ENCODE data around the gene LONP2. TPM values are rescaled to one million over a fixed set of nuclear protein-coding genes. Genes with fewer than 3 reads are reported as not detected.

LONP2 gene
- total RNA-seq, 1 donor from 2014 or later, result 50.7 TPM

GRCh38 chr16:48405153-48405552, 161.1 kb downstream of the LONP2 start:
- peaks cover 16% of the 10 kb centered on the region for H3K4me1 ChIP-seq (ENCODE audit: insufficient read depth, low read length)
- no peak overlapping the region for H3K27ac ChIP-seq (ENCODE audit: low read depth, low read length)
- no peak for DNase-seq (ENCODE audit: low read depth)
- H3K27ac Mint-ChIP-seq (ENCODE audit: unreplicated experiment), result no peak overlapping the region
- no peaks in the 10 kb centered on the region for H3K79me2 ChIP-seq (ENCODE audit: insufficient read depth, low read length)
- H3K36me3 Mint-ChIP-seq (ENCODE audit: low read depth, unreplicated experiment), result no peaks in the 10 kb centered on the region
- H3K27me3 ChIP-seq (ENCODE audit: insufficient read depth, low read length), result peaks cover 2% of the 10 kb centered on the region
- H4K20me1 ChIP-seq (ENCODE audit: insufficient read depth, low read length), result no peaks in the 10 kb centered on the region
- no peaks in the 10 kb centered on the region for H3K9me3 ChIP-seq (ENCODE audit: insufficient read depth, low read depth, low read length)
- TF ChIP-seq EZH2 (IDR thresholded peaks at IDR 0.05; ENCODE audit: insufficient read depth, low read length), result no peak
- H3K4me3 ChIP-seq (ENCODE audit: insufficient read depth, low read depth, low read length), result no peak overlapping the region
- no peak for FAIRE-seq
- no peak overlapping the region for H3K4me3 Mint-ChIP-seq (ENCODE audit: unreplicated experiment)
- no peak overlapping the region for H2AFZ ChIP-seq (ENCODE audit: low read depth, low read length)
- H3K4me2 ChIP-seq (ENCODE audit: low read length), result no peak overlapping the region
- no peaks in the 10 kb centered on the region for H3K9me3 Mint-ChIP-seq (ENCODE audit: unreplicated experiment)
- H3K36me3 ChIP-seq (ENCODE audit: insufficient read depth, low read length), result no peaks in the 10 kb centered on the region
- no peak overlapping the region for H3K9ac ChIP-seq (ENCODE audit: low read length)
- H3K4me1 Mint-ChIP-seq (ENCODE audit: low read depth, unreplicated experiment), result peaks cover 14% of the 10 kb centered on the region
- H3K27me3 Mint-ChIP-seq (ENCODE audit: low read depth, unreplicated experiment), result peaks cover 2% of the 10 kb centered on the region

DNA sequence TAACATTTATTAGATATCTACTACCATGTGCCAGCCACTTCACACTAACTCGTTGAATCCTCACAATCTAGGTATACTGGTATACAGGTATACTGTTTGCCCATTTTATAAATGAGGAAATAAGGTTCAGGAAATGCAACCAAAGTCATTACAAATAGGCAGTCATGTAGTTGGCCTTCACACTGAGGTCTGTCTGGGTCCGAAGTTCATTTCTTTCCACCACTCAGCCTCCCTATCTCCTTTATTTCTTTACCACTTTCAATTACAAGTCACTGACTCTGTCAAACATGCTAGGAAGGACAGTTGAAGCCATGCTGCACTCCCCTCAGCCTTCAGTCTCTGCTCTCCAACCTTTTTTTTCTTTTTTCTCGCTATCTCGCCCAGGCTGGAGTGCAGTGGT, 161.8 kb downstream of the LONP2 start:
- FAIRE-seq (no peak), DNase-seq (ENCODE audit: low read depth) (no peak)
- Mint-ChIP-seq H3K4me3 (ENCODE audit: unreplicated experiment) (no peak overlapping the region), H3K27me3 (ENCODE audit: low read depth, unreplicated experiment) (peaks cover 2% of the 10 kb centered on the region), H3K9me3 (ENCODE audit: unreplicated experiment) (no peaks in the 10 kb centered on the region), H3K4me1 (ENCODE audit: low read depth, unreplicated experiment) (peaks cover 19% of the 10 kb centered on the region), H3K36me3 (ENCODE audit: low read depth, unreplicated experiment) (no peaks in the 10 kb centered on the region), H3K27ac (ENCODE audit: unreplicated experiment) (no peak overlapping the region)
- H3K27me3 ChIP-seq (ENCODE audit: insufficient read depth, low read length), result peaks cover 2% of the 10 kb centered on the region
- no peaks in the 10 kb centered on the region for H3K36me3 ChIP-seq (ENCODE audit: insufficient read depth, low read length)
- no peaks in the 10 kb centered on the region for H3K79me2 ChIP-seq (ENCODE audit: insufficient read depth, low read length)
- no peak overlapping the region for H3K27ac ChIP-seq (ENCODE audit: low read depth, low read length)
- H3K4me1 ChIP-seq (ENCODE audit: insufficient read depth, low read length), result peaks cover 19% of the 10 kb centered on the region
- no peak overlapping the region for H3K9ac ChIP-seq (ENCODE audit: low read length)
- no peak overlapping the region for H3K4me3 ChIP-seq (ENCODE audit: insufficient read depth, low read depth, low read length)
- TF ChIP-seq CTCF (IDR thresholded peaks at IDR 0.05; ENCODE audit: insufficient read depth, low read depth, low read length) (no peak), EZH2 (IDR thresholded peaks at IDR 0.05; ENCODE audit: insufficient read depth, low read length) (no peak)
- no peaks in the 10 kb centered on the region for H4K20me1 ChIP-seq (ENCODE audit: insufficient read depth, low read length)
- no peak overlapping the region for H2AFZ ChIP-seq (ENCODE audit: low read depth, low read length)
- H3K9me3 ChIP-seq (ENCODE audit: insufficient read depth, low read depth, low read length), result no peaks in the 10 kb centered on the region
- H3K4me2 ChIP-seq (ENCODE audit: low read length), result no peak overlapping the region

Other genes with a start within 250 kb of the LONP2 start
- not detected in 2 replicates for gene ABCC12, start 88.3 kb upstream of the LONP2 start, total RNA-seq
- gene ABCC11, start 3.2 kb downstream of the LONP2 start, total RNA-seq, result 0.29 and 0.32 TPM in 2 replicates
- gene SIAH1, start 141.1 kb downstream of the LONP2 start, total RNA-seq, result 22.5 and 24.4 TPM in 2 replicates

Measured in astrocyte (in vitro differentiated cells and primary cell).